Brain pericyte (primary cell): Measurements from ENCODE around the gene SHOC2.

Experiments used
- DNase-seq: peaks from one replicate; pipeline ENCODE4 v3.0.0-alpha.2; 2012; ENCODE audit warnings: low read depth, low spot score

Gene SHOC2

GRCh38 chr10:110983466-110983865, 64.1 kb downstream of the SHOC2 start:
- no peak for DNase-seq

GRCh38 chr10:110985497-110986275, 66.3 kb downstream of the SHOC2 start:
- DNase-seq: no peak

GRCh38 chr10:110989016-110989415, 69.6 kb downstream of the SHOC2 start:
- DNase-seq: no peak

GRCh38 chr10:110992006-110992800, 72.8 kb downstream of the SHOC2 start:
- no peak for DNase-seq

- DNase-seq: peak; percentile 24
Observed at GRCh38 chr10:110993024-110993693, 73.8 kb downstream of the SHOC2 start.

- no peak for DNase-seq
Observed at GRCh38 chr10:110994406-110995086, 75.1 kb downstream of the SHOC2 start.

GRCh38 chr10:110995301-110995700, 75.9 kb downstream of the SHOC2 start:
- DNase-seq: no peak

- DNase-seq: no peak
Observed at GRCh38 chr10:110996256-110996655, 76.9 kb downstream of the SHOC2 start.

- no peak for DNase-seq
Observed at GRCh38 chr10:111004016-111004415, 84.6 kb downstream of the SHOC2 start.

- no peak for DNase-seq
Observed at GRCh38 chr10:111007486-111007885, 88.1 kb downstream of the SHOC2 start.

- no peak for DNase-seq
Observed at GRCh38 chr10:111015181-111015580, 95.8 kb downstream of the SHOC2 start.

GRCh38 chr10:111017098-111017497, 97.7 kb downstream of the SHOC2 start:
- no peak for DNase-seq

GRCh38 chr10:111018021-111018420, 98.6 kb downstream of the SHOC2 start:
- no peak for DNase-seq

GRCh38 chr10:111023060-111023459, 103.7 kb downstream of the SHOC2 start:
- no peak for DNase-seq

- no peak for DNase-seq
Observed at GRCh38 chr10:111030042-111030750, 110.8 kb downstream of the SHOC2 start.

GRCh38 chr10:111034598-111035310, 115.3 kb downstream of the SHOC2 start:
- DNase-seq: no peak

GRCh38 chr10:111035542-111035941, 116.1 kb downstream of the SHOC2 start:
- peak; percentile 27 for DNase-seq

- no peak for DNase-seq
Observed at GRCh38 chr10:111037858-111038257, 118.5 kb downstream of the SHOC2 start.

- DNase-seq: no peak
Observed at GRCh38 chr10:111039522-111039921, 120.1 kb downstream of the SHOC2 start.

GRCh38 chr10:111057006-111057405, 137.6 kb downstream of the SHOC2 start:
- DNase-seq: no peak
